Measurements from ENCODE around the gene EIF2B1. TPM values are rescaled to one million over a fixed set of nuclear protein-coding genes. Genes with fewer than 3 reads are reported as not detected.

Gene EIF2B1
- polyA plus RNA-seq, 1 of the 3 experiments (the other 2 are of a cell fraction): 90.5 TPM

- no peak overlapping the region for H2AFZ ChIP-seq (ENCODE audit: low read depth)
- ChIA-PET POLR2A (no interaction called here), CTCF (interaction anchor here (1.4 kb wide), 1 partner anchor 36 kb away, joined by 4 read pairs; no protein-coding TSS in a partner anchor)
- H3K27me3 ChIP-seq (ENCODE audit: insufficient read depth): no peaks in the 10 kb centered on the region
- 96% methylated on average over 13 of the region's 13 CpGs for WGBS (ENCODE audit: low lambda C conversion rate)
- H3K9ac ChIP-seq: no peak overlapping the region
- DNase-seq: no peak
- no peak overlapping the region for H3K4me2 ChIP-seq
- H3K9me3 ChIP-seq: no peaks in the 10 kb centered on the region
- peaks cover 34% of the 10 kb centered on the region for H3F3A ChIP-seq (replicated peaks; ENCODE audit: insufficient read depth)
- peaks cover 60 to 88% of the 10 kb centered on the region in 2 experiments for H3K36me3 ChIP-seq (replicated peaks in 1 of 2; ENCODE audit: control insufficient read depth in 1 of 2, insufficient read depth in 2 of 2, low read length in 1 of 2)
- no peaks in the 10 kb centered on the region for H3K9me2 ChIP-seq
- H3K4me3 ChIP-seq (ENCODE audit: low read depth in 2 of 2, low read length in 1 of 2): no peak overlapping the region
- peaks cover 4% of the 10 kb centered on the region for H3K79me2 ChIP-seq (ENCODE audit: insufficient read depth)
- no peaks in the 10 kb centered on the region; a peak in 1 of 4 replicates for H3K4me1 ChIP-seq (ENCODE audit: control insufficient read depth in 1 of 2, insufficient read depth in 2 of 2, low read depth in 1 of 2, low read length in 1 of 2)
- no peaks in the 10 kb centered on the region for H4K20me1 ChIP-seq (ENCODE audit: insufficient read depth)
- TF ChIP-seq IRF3 (IDR thresholded peaks at IDR 0.05; ENCODE audit: low read depth, low read length) (no peak), YY1 (IDR thresholded peaks at IDR 0.05; ENCODE audit: low read depth) (no peak), POLR2AphosphoS5 (IDR thresholded peaks at IDR 0.05; ENCODE audit: low read depth, low read length) (no peak), FOXJ3 (CRISPR knock-in tag; IDR thresholded peaks at IDR 0.05) (no peak), RXRA (IDR thresholded peaks at IDR 0.05; ENCODE audit: borderline replicate concordance, low read depth) (no peak), MXI1 (IDR thresholded peaks at IDR 0.05; ENCODE audit: low read depth, low read length) (no peak), JUND (IDR thresholded peaks at IDR 0.05) (no peak), ZBTB33 (IDR thresholded peaks at IDR 0.05; ENCODE audit: borderline replicate concordance, low read depth) (no peak), REST (IDR thresholded peaks at IDR 0.05; ENCODE audit: low read depth, low read length) (no peak)
- H3K27ac ChIP-seq (ENCODE audit: low read depth in 2 of 2, low read length in 1 of 2): no peak overlapping the region
These were observed 15.9 kb downstream of the EIF2B1 start for GRCh38 chr12:123617580-123617979.

GRCh38 chr12:123617144-123617543 lies 16.3 kb downstream of the EIF2B1 start:
- no peak overlapping the region for H3K4me3 ChIP-seq (ENCODE audit: low read depth in 2 of 2, low read length in 1 of 2)
- no peak overlapping the region for H3K4me2 ChIP-seq
- peaks cover 60 to 88% of the 10 kb centered on the region in 2 experiments for H3K36me3 ChIP-seq (replicated peaks in 1 of 2; ENCODE audit: control insufficient read depth in 1 of 2, insufficient read depth in 2 of 2, low read length in 1 of 2)
- no peak overlapping the region for H3K9ac ChIP-seq
- peaks cover 32% of the 10 kb centered on the region for H3F3A ChIP-seq (replicated peaks; ENCODE audit: insufficient read depth)
- H3K9me3 ChIP-seq: no peaks in the 10 kb centered on the region
- H3K9me2 ChIP-seq: no peaks in the 10 kb centered on the region
- DNase-seq: no peak
- H3K4me1 ChIP-seq (ENCODE audit: control insufficient read depth in 1 of 2, insufficient read depth in 2 of 2, low read depth in 1 of 2, low read length in 1 of 2): no peaks in the 10 kb centered on the region; a peak in 1 of 4 replicates
- no peaks in the 10 kb centered on the region for H4K20me1 ChIP-seq (ENCODE audit: insufficient read depth)
- no peaks in the 10 kb centered on the region for H3K27me3 ChIP-seq (ENCODE audit: insufficient read depth)
- ChIA-PET POLR2A (no interaction called here), CTCF (no interaction called here)
- 97% methylated on average over 3 of the region's 3 CpGs for WGBS (ENCODE audit: low lambda C conversion rate)
- no peak overlapping the region for H3K27ac ChIP-seq (ENCODE audit: low read depth in 2 of 2, low read length in 1 of 2)
- peaks cover 8% of the 10 kb centered on the region for H3K79me2 ChIP-seq (ENCODE audit: insufficient read depth)
- no peak overlapping the region for H2AFZ ChIP-seq (ENCODE audit: low read depth)
- TF ChIP-seq USF2 (IDR thresholded peaks at IDR 0.05; ENCODE audit: borderline replicate concordance, low read depth, low read length) (no peak), REST (IDR thresholded peaks at IDR 0.05; ENCODE audit: low read depth, low read length) (no peak), TCF12 (IDR thresholded peaks at IDR 0.05) (no peak), CTCF (IDR thresholded peaks at IDR 0.05) (no peak), SMC3 (IDR thresholded peaks at IDR 0.05; ENCODE audit: low read depth, low read length) (no peak), JUND (IDR thresholded peaks at IDR 0.05) (no peak), MEF2A (IDR thresholded peaks at IDR 0.05; ENCODE audit: borderline replicate concordance, low read depth) (no peak)
